Stimulated activated CD8-positive, alpha-beta memory T cell treated with anti-CD3 and anti-CD28 coated beads, Interleukin-15, amount 100 ng/mL, for 1 hour (primary cell): ENCODE results near the gene MYL3.

ENCODE experiments used
- DNase-seq: peaks from one replicate; pipeline ENCODE4 v3.0.0-alpha.2; 2020; ENCODE audit warnings: low read depth

The MYL3 gene

GRCh38 chr3:46883054-46883829 is 20.0 kb upstream of the MYL3 start:
- DNase-seq = no peak

GRCh38 chr3:46882377-46883053 is 19.3 kb upstream of the MYL3 start:
- no peak for DNase-seq

- DNase-seq = no peak
These were observed 18.5 kb upstream of the MYL3 start for GRCh38 chr3:46881596-46882376.

GRCh38 chr3:46880884-46881595 is 17.8 kb upstream of the MYL3 start:
- no peak for DNase-seq

GRCh38 chr3:46878781-46879436 is 15.7 kb upstream of the MYL3 start:
- DNase-seq = no peak

GRCh38 chr3:46877406-46878125 is 14.3 kb upstream of the MYL3 start, which contains the start of gene PTH1R:
Gene PTH1R (plus strand): TSS chr3:46877721. CDS start chr3:46883560, 5,839 bp downstream.
- DNase-seq = no peak

- no peak for DNase-seq
These were observed 13.4 kb upstream of the MYL3 start for GRCh38 chr3:46876313-46877300.

- DNase-seq = no peak
These were observed 12.3 kb upstream of the MYL3 start for GRCh38 chr3:46875560-46875959.

- no peak for DNase-seq
These were observed 11.2 kb upstream of the MYL3 start for GRCh38 chr3:46874430-46874829.

GRCh38 chr3:46873521-46873920 is 10.3 kb upstream of the MYL3 start:
- DNase-seq = no peak

GRCh38 chr3:46871222-46871621 is 8.0 kb upstream of the MYL3 start:
- DNase-seq = no peak

GRCh38 chr3:46870651-46871050 is 7.4 kb upstream of the MYL3 start:
- DNase-seq = no peak

- no peak for DNase-seq
These were observed 6.2 kb upstream of the MYL3 start for GRCh38 chr3:46869440-46869839.

- no peak for DNase-seq
These were observed 5.7 kb upstream of the MYL3 start for GRCh38 chr3:46868948-46869347.

GRCh38 chr3:46868287-46868686 is 5.0 kb upstream of the MYL3 start:
- DNase-seq = no peak

GRCh38 chr3:46867550-46867898 is 4.3 kb upstream of the MYL3 start:
- no peak for DNase-seq

GRCh38 chr3:46866720-46867549 is 3.7 kb upstream of the MYL3 start:
- peak; percentile 81 for DNase-seq

GRCh38 chr3:46866032-46866595 is 2.9 kb upstream of the MYL3 start:
- no peak for DNase-seq

- no peak for DNase-seq
These were observed 2.3 kb upstream of the MYL3 start for GRCh38 chr3:46865546-46865945.
